OCI-LY3 (cell line): Measurements from ENCODE around the gene GPX2.

Source experiments
- H2AFZ ChIP-seq: fragments of 200-600, 300-600 bp; shearing (Covaris generic); 2 replicates; pipeline ENCODE4 v1.6.0; 2014; ENCODE audit warnings: antibody characterized with exemption, low read depth, low read length
- H3K27ac ChIP-seq: fragments of 200-600, 300-600 bp; sonication (generic); 2 replicates; pipeline ENCODE4 v1.5.1; 2014; ENCODE audit warnings: mild to moderate bottlenecking, low read length, moderate library complexity, mixed read lengths
- H3K27me3 ChIP-seq: fragments of 200-600, 300-600 bp; sonication (generic); 2 replicates; pipeline ENCODE4 v1.6.1; 2014; ENCODE audit warnings: low read depth, low read length, mixed read lengths
- H3K36me3 ChIP-seq: fragments of 200-600, 300-600 bp; sonication (generic); replicated peaks from 2 replicates; pipeline ENCODE3; 2014; ENCODE audit warnings: low read depth, low read length, mixed read lengths
- H3K4me1 ChIP-seq: fragments of 300-600, 200-600 bp; sonication (generic); 2 replicates; pipeline ENCODE4 v1.6.1; 2014; ENCODE audit warnings: low read length, mixed read lengths
- H3K4me2 ChIP-seq: fragments of 200-600, 300-600 bp; sonication (generic); 2 replicates; pipeline ENCODE4 v1.6.1; 2014; ENCODE audit warnings: low read length, mixed read lengths
- H3K4me3 ChIP-seq: fragments of 300-600, 200-600 bp; sonication (generic); 2 replicates; pipeline ENCODE4 v1.5.1; 2014; ENCODE audit warnings: antibody characterized with exemption, mild to moderate bottlenecking, low read length, moderate library complexity
- H3K79me2 ChIP-seq: fragments of 300-600, 200-600 bp; shearing (Covaris generic); 2 replicates; pipeline ENCODE4 v1.6.1; 2014; ENCODE audit warnings: mild to moderate bottlenecking, low read length, mixed read lengths
- H3K9ac ChIP-seq: fragments of 300-600, 200-600 bp; shearing (Covaris generic); 2 replicates; pipeline ENCODE4 v1.6.0; 2014; ENCODE audit warnings: mild to moderate bottlenecking, low read length, moderate library complexity
- H3K9me3 ChIP-seq: fragments of 200-600, 300-600 bp; shearing (Covaris generic); 2 replicates; pipeline ENCODE4 v1.6.1; 2014; ENCODE audit warnings: low read length, mixed read lengths; ENCODE audit not compliant: insufficient read depth
- H4K20me1 ChIP-seq: fragments of 200-600, 300-600 bp; sonication (generic); 2 replicates; pipeline ENCODE4 v1.6.1; 2016; ENCODE audit warnings: low read length, mixed read lengths; ENCODE audit not compliant: insufficient read depth
- CTCF ChIP-seq: fragments of 200-600, 300-600 bp; sonication (generic); IDR thresholded peaks from 2 replicates; pipeline ENCODE4 v1.5.1; 2014; ENCODE audit warnings: antibody characterized with exemption, low read length, low read depth
- EZH2phosphoT487 ChIP-seq: fragments of 200-600 bp; shearing (Covaris generic); IDR thresholded peaks from 2 replicates; pipeline ENCODE4 v1.6.1; 2018; ENCODE audit warnings: antibody characterized with exemption, mixed run types, low read depth

Gene GPX2

GRCh38 chr14:64971491-64971942 lies 29.0 kb upstream of the GPX2 start:
- TF ChIP-seq EZH2phosphoT487: no peak
- TF ChIP-seq CTCF: no peak
- Histone ChIP-seq H3K27ac (no peak overlapping the region), H3K36me3 (no peaks in the 10 kb centered on the region), H3K4me3 (peak overlapping the region; percentile 95), H3K9me3 (no peaks in the 10 kb centered on the region), H3K79me2 (no peaks in the 10 kb centered on the region), H4K20me1 (no peaks in the 10 kb centered on the region), H3K4me1 (peaks cover 8% of the 10 kb centered on the region; the same call in 1 of the 2 replicates), H3K4me2 (peak overlapping the region; percentile 91), H3K9ac (peak overlapping the region; percentile 70), H3K27me3 (peaks cover 14% of the 10 kb centered on the region), H2AFZ (peak overlapping the region; percentile 74)

- peak overlapping the region; percentile 95 for H3K4me3 ChIP-seq
- H3K79me2 ChIP-seq: no peaks in the 10 kb centered on the region
- H3K27ac ChIP-seq: no peak overlapping the region
- no peaks in the 10 kb centered on the region for H3K36me3 ChIP-seq
- no peaks in the 10 kb centered on the region for H4K20me1 ChIP-seq
- H3K9ac ChIP-seq: peak overlapping the region; percentile 70; the same call in 1 of the 2 replicates
- TF ChIP-seq EZH2phosphoT487 (no peak), CTCF (no peak)
- H3K27me3 ChIP-seq: peaks cover 13% of the 10 kb centered on the region
- H3K9me3 ChIP-seq: no peaks in the 10 kb centered on the region
- peak overlapping the region; percentile 91 for H3K4me2 ChIP-seq
- no peak overlapping the region for H2AFZ ChIP-seq
- H3K4me1 ChIP-seq: peaks cover 9% of the 10 kb centered on the region
Measured at GRCh38 chr14:64970776-64971477, 28.4 kb upstream of the GPX2 start.

- H2AFZ ChIP-seq: no peak overlapping the region
- H3K79me2 ChIP-seq: no peaks in the 10 kb centered on the region
- no peak overlapping the region for H3K9ac ChIP-seq
- no peak for TF ChIP-seq CTCF
- TF ChIP-seq EZH2phosphoT487: no peak
- no peak overlapping the region for H3K27ac ChIP-seq
- peaks cover 13% of the 10 kb centered on the region for H3K27me3 ChIP-seq
- H3K4me3 ChIP-seq: no peak overlapping the region
- H3K36me3 ChIP-seq: no peaks in the 10 kb centered on the region
- no peaks in the 10 kb centered on the region for H3K9me3 ChIP-seq
- H3K4me2 ChIP-seq: no peak overlapping the region
- no peaks in the 10 kb centered on the region for H4K20me1 ChIP-seq
- peaks cover 18% of the 10 kb centered on the region for H3K4me1 ChIP-seq
Measured at GRCh38 chr14:64970041-64970440, 27.5 kb upstream of the GPX2 start.

GRCh38 chr14:64968651-64969050 lies 26.1 kb upstream of the GPX2 start:
- no peaks in the 10 kb centered on the region for H3K36me3 ChIP-seq
- no peak overlapping the region for H2AFZ ChIP-seq
- H3K9me3 ChIP-seq: no peaks in the 10 kb centered on the region
- no peak overlapping the region for H3K27ac ChIP-seq
- H3K4me3 ChIP-seq: no peak overlapping the region
- H3K4me1 ChIP-seq: peaks cover 26% of the 10 kb centered on the region
- no peak overlapping the region for H3K9ac ChIP-seq
- peaks cover 13% of the 10 kb centered on the region for H3K27me3 ChIP-seq
- no peaks in the 10 kb centered on the region for H3K79me2 ChIP-seq
- no peak for TF ChIP-seq CTCF
- TF ChIP-seq EZH2phosphoT487: no peak
- H4K20me1 ChIP-seq: no peaks in the 10 kb centered on the region
- H3K4me2 ChIP-seq: no peak overlapping the region
